ENCODE measurements around the gene SLC47A2.

DNA sequence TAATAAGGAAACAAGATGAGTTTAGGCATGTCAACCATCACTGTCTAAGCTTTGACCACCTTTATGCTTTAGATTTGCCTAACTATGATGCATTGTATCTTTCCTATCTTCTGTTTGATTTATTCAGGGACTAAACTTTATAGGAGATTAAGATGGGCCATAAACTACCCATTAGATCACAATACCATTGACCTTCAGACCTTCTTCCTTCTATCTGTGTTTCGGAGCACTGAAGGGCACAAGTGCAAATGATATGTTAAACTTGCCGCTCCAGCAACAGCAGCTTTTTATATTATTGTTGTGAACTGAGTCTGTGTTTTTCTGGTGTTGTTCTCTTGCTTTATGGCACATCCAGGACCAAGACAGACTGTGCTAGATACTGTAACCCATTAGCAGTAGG lies 84.5 kb downstream of the SLC47A2 start:
- TF ChIP-seq, protein P1, sequence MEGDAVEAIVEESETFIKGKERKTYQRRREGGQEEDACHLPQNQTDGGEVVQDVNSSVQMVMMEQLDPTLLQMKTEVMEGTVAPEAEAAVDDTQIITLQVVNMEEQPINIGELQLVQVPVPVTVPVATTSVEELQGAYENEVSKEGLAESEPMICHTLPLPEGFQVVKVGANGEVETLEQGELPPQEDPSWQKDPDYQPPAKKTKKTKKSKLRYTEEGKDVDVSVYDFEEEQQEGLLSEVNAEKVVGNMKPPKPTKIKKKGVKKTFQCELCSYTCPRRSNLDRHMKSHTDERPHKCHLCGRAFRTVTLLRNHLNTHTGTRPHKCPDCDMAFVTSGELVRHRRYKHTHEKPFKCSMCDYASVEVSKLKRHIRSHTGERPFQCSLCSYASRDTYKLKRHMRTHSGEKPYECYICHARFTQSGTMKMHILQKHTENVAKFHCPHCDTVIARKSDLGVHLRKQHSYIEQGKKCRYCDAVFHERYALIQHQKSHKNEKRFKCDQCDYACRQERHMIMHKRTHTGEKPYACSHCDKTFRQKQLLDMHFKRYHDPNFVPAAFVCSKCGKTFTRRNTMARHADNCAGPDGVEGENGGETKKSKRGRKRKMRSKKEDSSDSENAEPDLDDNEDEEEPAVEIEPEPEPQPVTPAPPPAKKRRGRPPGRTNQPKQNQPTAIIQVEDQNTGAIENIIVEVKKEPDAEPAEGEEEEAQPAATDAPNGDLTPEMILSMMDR (IDR thresholded peaks at IDR 0.05) = no peak
- TF ChIP-seq, protein P2, sequence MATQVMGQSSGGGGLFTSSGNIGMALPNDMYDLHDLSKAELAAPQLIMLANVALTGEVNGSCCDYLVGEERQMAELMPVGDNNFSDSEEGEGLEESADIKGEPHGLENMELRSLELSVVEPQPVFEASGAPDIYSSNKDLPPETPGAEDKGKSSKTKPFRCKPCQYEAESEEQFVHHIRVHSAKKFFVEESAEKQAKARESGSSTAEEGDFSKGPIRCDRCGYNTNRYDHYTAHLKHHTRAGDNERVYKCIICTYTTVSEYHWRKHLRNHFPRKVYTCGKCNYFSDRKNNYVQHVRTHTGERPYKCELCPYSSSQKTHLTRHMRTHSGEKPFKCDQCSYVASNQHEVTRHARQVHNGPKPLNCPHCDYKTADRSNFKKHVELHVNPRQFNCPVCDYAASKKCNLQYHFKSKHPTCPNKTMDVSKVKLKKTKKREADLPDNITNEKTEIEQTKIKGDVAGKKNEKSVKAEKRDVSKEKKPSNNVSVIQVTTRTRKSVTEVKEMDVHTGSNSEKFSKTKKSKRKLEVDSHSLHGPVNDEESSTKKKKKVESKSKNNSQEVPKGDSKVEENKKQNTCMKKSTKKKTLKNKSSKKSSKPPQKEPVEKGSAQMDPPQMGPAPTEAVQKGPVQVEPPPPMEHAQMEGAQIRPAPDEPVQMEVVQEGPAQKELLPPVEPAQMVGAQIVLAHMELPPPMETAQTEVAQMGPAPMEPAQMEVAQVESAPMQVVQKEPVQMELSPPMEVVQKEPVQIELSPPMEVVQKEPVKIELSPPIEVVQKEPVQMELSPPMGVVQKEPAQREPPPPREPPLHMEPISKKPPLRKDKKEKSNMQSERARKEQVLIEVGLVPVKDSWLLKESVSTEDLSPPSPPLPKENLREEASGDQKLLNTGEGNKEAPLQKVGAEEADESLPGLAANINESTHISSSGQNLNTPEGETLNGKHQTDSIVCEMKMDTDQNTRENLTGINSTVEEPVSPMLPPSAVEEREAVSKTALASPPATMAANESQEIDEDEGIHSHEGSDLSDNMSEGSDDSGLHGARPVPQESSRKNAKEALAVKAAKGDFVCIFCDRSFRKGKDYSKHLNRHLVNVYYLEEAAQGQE (IDR thresholded peaks at IDR 0.05; ENCODE audit: insufficient read depth in 1 of 2, low read depth in 2 of 2, low read length in 1 of 2) = no peak
- TF ChIP-seq SIN3A (IDR thresholded peaks at IDR 0.05; ENCODE audit: borderline replicate concordance, insufficient read depth, low read depth, low read length) (no peak), POLR2AphosphoS5 (IDR thresholded peaks at IDR 0.05; ENCODE audit: low read depth, low read length) (no peak)
